ENCODE data around the gene YOD1. TPM values are rescaled to one million over a fixed set of nuclear protein-coding genes. Genes with fewer than 3 reads are reported as not detected.

YOD1 gene
- total and polyA plus RNA-seq, 8 donors, result 7.3 to 15.0 (median 13.0) TPM

- Histone ChIP-seq H3K36me3 (peaks cover 0 to 22% of the 10 kb centered on the region in 2 donors), H3K4me3 (no peak overlapping the region), H3K4me1 (peaks cover 3 to 45% of the 10 kb centered on the region in 2 donors), H3K9me3 (no peaks in the 10 kb centered on the region), H3K27me3 (no peaks in the 10 kb centered on the region), H3K27ac (peak overlapping the region in 1 of 2 donors; percentile 76)
- DNase-seq (no peak), ATAC-seq (no peak)
- no peak for TF ChIP-seq CTCF (IDR thresholded peaks at IDR 0.05)
- intact Hi-C loops (cut with DNase I), result no loop called here
Measured at GRCh38 chr1:207058252-207058651, 7.2 kb upstream of the YOD1 start.

GRCh38 chr1:207056673-207057072, 5.7 kb upstream of the YOD1 start:
- Histone ChIP-seq H3K27me3 (no peaks in the 10 kb centered on the region), H3K36me3 (peaks cover 0 to 6% of the 10 kb centered on the region in 2 donors), H3K27ac (peak overlapping the region; percentile 7 to 40), H3K4me3 (peak overlapping the region in 1 of 2 donors; percentile 9), H3K9me3 (no peaks in the 10 kb centered on the region), H3K4me1 (peaks cover 10 to 55% of the 10 kb centered on the region in 2 donors)
- intact Hi-C loops (cut with DNase I), result no loop called here
- no peak for TF ChIP-seq CTCF (IDR thresholded peaks at IDR 0.05)
- peak; percentile 1 for ATAC-seq
- DNase-seq, result no peak

GRCh38 chr1:207055386-207056001, 4.5 kb upstream of the YOD1 start:
- DNase-seq, result no peak
- Histone ChIP-seq H3K4me3 (peak overlapping the region in 1 of 2 donors; percentile 60), H3K27ac (peak overlapping the region in 1 of 2 donors; percentile 94), H3K36me3 (no peaks in the 10 kb centered on the region), H3K4me1 (peaks cover 10 to 62% of the 10 kb centered on the region in 2 donors), H3K27me3 (no peaks in the 10 kb centered on the region), H3K9me3 (no peaks in the 10 kb centered on the region)
- ATAC-seq, result no peak
- no peak for TF ChIP-seq CTCF (IDR thresholded peaks at IDR 0.05)
- intact Hi-C loops (cut with DNase I), result no loop called here

GRCh38 chr1:207054491-207054890, 3.5 kb upstream of the YOD1 start:
- intact Hi-C loops (cut with DNase I), result no loop called here
- Histone ChIP-seq H3K36me3 (peaks cover 0 to under 1% of the 10 kb centered on the region in 2 donors), H3K9me3 (no peaks in the 10 kb centered on the region), H3K4me1 (peaks cover 10 to 57% of the 10 kb centered on the region in 2 donors), H3K4me3 (peak overlapping the region in 1 of 2 donors; percentile 60), H3K27ac (peak overlapping the region; percentile 37 to 94), H3K27me3 (no peaks in the 10 kb centered on the region)
- no peak for DNase-seq
- no peak for TF ChIP-seq CTCF (IDR thresholded peaks at IDR 0.05)
- ATAC-seq, result no peak

GRCh38 chr1:207052911-207053769, 2.1 kb upstream of the YOD1 start, which contains the start of gene PFKFB2:
PFKFB2 (plus strand) TSS chr1:207053275; CDS start chr1:207054718, 1,443 bp downstream.
- peak within 1 kb of the TSS; percentile 91 to 94 for H3K27ac ChIP-seq
- peak in 1 of 2 donors; percentile 45 for TF ChIP-seq CTCF (IDR thresholded peaks at IDR 0.05)
- peak; percentile 85 for ATAC-seq
- no peaks in the 10 kb centered on the region for H3K27me3 ChIP-seq
- peak; percentile 90 to 99 (median 97) for DNase-seq
- intact Hi-C loops (cut with DNase I), result no loop called here
- H3K36me3 ChIP-seq, result peaks cover 0 to 14% of the 10 kb centered on the region in 2 donors
- peak within 1 kb of the TSS; percentile 60 to 68 for H3K4me3 ChIP-seq
- no peaks in the 10 kb centered on the region for H3K9me3 ChIP-seq
- peaks cover 14 to 63% of the 10 kb centered on the region in 2 donors for H3K4me1 ChIP-seq
